A673 (cell line): ENCODE measurements around the gene DLG4.

Source experiments
- CTCF ChIP-seq: fragments of 300-800, 200-600 bp; sonication (generic); conservative IDR thresholded peaks from 2 replicates; pipeline ENCODE4 v1.5.1; 2017; ENCODE audit warnings: low read depth, mild to moderate bottlenecking, antibody characterized with exemption, low read length, moderate library complexity, mixed read lengths
- EZH2 ChIP-seq: fragments of 200-600 bp; sonication (generic); IDR thresholded peaks from 2 replicates; pipeline ENCODE4 v1.6.1; 2017; ENCODE audit warnings: borderline replicate concordance, low read depth, mild to moderate bottlenecking, mixed read lengths, antibody characterized with exemption, low read length; ENCODE audit not compliant: poor library complexity, severe bottlenecking

DNA sequence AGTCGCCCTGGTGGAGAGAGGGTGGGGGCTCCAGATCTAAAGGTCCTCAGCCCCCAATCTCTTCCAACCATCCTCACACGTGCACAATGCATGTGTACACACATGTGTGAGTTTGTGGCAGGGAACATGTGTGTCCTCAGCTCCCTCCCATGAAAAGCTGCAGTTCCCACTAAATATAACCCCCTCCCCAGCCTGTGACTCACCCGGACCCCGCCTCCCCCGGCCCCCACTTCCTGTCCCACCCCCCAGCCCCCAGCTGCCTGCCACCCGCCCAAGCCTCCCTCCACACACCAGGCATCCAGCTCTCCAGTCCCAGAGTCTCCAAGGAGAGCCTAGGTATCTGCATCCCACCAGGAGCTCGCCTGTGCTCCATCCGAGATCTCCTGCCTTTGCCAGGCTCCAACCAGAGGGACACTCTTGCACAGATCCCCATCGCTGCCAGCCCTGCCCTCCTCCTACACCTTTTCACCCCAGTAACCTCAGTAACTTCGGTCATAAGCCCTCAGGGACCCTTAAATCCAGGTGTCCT is 3.9 kb downstream of the DLG4 start:
- TF ChIP-seq CTCF, result no peak
- no peak for TF ChIP-seq EZH2
